HG02759 (cell line): Measurements from ENCODE around the gene PHACTR3.
"Not testable (repeated sequence)": the region's sequence is repeated elsewhere in the genome, so short reads cannot be mapped to it uniquely, and the experiment has no call there.

Source experiments
- ATAC-seq: cut with Tn5 transposase; IDR thresholded peaks from one replicate; pipeline ENCODE4 v1.9.1; 2021; ENCODE audit warnings: mild to moderate bottlenecking, moderate library complexity; ENCODE audit not compliant: unreplicated experiment

The PHACTR3 gene

DNA sequence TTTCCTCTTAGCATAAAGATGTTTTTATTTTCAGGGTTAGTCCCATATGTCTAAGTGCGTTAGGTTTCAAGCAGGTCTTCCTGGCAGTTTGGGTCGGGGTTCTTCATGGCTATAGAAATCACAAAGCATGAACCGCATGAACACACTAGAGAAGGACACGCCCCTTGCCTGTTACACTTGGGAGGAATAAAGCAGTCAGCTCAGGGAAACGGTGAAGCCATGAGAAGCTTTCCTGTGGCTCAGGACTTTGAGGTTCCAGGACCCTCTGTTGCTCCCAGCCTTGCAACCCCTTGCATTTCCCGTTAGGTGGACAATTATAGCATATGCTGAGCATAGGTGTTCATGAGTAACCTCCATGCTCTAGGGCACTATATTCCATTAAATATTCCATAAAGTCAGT, 232.4 kb downstream of the PHACTR3 start:
- ATAC-seq: no peak

DNA sequence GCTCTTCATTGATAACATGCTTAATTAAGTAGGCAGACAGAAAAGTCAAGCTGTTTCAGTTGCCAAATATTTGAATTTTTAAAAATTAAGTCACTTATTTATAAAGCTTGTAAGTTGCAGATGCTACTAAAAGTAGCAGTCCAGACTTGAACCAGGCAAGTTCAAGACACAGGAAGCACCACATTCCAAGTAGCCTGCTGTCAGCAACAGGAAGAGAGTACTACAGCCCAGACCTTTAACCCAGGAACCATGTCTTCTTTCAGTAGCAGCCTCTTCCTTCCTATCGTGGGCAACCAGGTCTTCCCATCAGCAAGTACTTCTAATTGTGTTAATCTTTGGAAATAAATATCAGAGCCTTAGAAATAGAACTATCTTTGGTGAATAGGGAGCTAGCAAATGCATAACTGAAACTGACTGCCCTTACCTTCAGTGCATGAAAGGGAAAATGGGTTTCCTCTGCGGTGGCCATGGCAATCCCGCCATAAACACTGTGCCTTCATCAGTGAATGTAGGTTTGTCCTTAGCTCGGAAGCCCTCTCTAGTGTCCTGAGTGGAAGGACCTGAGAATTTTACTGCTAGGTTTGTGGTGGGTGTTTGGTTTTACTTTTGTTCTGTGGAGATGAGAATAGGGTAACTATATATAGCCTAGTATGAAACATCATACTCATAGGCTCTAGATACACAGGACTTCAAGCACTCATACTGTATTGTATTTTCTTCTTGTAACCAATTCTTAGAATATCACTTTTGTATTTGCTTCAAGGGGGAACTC, 233.5 kb downstream of the PHACTR3 start:
- ATAC-seq: no peak

DNA sequence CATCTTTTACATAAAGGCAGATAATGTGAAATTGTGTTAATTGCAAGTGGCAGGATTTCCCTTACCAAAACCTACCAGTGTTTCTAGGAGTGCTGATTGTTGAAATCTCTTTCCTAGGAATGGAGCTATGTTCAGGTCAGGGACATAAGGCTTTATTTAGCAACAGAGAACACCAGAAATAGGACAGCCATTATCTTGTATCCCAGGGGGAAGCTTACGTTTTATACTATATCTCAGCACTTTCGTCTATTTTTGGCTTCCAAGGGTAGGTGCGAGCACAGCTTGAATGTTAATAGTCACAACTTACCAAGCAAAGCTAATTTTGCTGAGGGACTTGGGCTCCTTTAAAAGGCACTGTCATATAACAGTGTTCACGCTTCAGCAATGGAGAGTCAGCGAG, 235.1 kb downstream of the PHACTR3 start:
- ATAC-seq: no peak

DNA sequence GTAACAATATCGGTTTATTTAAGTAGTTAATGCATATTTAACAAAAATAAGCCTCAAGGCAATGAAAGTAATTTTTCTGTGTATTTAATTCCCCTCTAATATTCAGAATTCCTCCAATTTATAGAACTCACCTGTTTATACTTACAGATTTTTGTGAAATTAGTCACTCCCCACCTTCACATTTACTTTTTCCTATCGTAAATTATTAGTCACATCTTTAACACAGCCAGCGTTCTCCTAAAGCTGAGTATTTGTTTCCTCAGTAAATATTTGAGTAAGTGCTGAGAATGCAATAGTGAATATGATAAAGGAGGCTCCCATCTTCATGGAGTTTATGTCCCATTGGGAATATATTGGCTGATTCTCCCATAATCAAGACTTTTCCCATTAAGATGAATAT, 241.1 kb downstream of the PHACTR3 start:
- ATAC-seq: no peak

DNA sequence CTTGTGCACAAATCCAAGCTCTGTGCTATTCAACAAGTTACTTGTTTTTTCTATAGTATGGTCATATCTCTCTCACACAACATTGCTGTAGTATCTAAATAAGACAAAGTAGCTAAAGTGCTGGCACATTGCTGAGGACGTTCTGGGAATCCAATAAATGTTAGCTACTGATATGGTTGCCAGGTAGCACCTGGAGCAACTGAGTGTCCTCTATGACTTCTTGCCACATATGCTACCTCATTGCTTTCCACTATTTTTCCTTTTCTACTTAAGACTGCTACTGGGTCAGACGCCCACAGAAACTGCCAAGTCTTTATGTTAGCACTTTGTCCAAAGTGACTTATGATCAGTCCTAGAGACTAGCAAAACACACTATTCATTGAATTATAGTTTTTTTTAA, 243.8 kb downstream of the PHACTR3 start:
- ATAC-seq: no peak

DNA sequence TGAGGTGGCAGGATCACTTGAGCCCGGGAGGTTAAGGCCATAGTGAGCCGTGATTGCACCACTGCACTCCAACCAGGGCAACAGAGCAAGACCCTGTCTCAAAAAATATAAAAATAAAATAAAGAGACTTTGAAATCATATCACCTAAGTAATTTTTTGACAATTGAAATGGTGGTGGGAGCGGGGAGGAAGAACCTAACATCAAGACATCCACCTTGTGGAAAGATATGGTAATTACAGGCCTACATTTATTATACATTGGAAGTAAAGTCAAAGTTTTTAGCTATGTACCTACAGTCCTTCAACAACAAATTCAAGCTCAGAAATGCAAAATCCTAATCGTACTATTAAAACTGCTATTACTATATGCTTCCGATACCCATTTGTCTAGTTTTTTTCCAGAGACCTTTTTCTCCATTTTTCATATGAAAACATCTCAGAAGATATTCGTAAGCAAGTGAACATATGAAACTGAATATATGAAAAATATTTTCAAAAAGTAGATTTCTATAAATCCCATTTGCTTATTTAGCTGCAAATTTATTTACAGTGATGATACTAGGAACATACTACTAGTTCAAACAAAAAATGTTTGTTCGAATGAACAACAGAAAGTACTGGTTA, 245.8 kb downstream of the PHACTR3 start:
- ATAC-seq: no peak

DNA sequence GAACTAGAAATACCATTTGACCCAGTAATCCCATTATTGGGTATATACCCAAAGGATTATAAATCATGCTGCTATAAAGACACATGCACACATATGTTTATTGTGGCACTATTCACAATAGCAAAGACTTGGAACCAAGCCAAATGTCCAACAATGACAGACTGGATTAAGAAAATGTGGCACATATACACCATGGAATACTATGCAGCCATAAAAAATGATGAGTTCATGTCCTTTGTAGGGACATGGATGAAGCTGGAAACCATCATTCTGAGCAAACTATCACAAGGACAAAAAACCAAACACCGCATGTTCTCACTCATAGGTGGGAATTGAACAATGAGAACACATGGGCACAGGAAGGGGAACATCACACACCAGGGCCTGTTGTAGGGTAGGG, 252.2 kb downstream of the PHACTR3 start:
- ATAC-seq: not testable (repeated sequence)

DNA sequence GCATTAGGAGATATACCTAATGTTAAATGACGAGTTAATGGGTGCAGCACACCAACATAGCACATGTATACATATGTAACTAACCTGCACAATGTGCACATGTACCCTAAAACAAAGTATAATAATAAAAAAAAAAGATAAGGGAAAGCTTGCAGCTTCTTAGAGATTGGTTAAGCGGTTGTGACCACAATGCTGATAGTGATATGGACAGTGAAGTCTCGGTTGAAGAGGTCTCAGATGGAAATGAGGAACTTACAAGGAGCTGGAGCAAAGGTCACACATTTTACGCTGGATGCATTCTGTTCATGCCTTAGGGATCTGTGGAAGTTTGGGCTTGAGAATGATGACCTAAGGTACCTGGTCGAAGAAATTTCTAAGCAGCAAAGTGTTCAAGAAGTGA, 252.6 kb downstream of the PHACTR3 start:
- ATAC-seq: not testable (repeated sequence)

DNA sequence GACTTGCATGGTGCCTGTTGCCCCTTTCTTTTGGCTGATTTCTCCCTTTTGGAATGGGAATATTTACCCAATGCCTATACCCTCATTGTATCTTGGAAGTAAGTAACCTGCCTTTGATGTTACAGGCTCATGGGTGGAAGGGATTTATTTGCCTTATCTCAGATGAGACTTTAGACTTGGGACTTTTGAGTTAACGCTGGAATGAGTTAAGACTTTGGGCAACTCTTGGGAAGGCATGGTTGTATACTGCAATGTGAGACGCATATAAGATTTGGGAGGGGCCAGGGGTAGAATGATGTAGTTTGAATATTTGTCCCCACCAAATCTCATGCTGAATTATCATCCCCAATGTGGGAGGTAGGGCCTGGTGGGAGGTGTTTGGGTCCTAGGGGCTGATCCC, 253.6 kb downstream of the PHACTR3 start:
- ATAC-seq: no peak

DNA sequence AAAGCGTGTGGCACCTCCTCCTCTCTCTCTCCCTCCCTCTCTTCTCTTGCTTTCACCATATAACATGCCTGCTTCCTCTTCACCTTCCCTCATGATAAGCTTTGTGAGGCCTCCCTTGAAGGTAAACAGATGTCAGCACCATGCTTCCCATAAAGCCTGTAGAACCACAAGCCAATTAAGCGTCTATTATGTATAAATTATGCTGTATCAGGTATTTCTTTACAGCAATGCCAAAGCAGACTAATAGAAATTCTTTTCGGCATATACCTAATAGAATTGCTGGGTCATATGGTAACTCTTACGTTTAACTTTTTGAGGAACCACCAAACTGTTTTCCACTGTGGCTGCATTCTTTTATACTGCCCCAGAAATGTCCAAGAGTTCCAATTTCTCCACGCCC, 254.1 kb downstream of the PHACTR3 start:
- no peak for ATAC-seq

DNA sequence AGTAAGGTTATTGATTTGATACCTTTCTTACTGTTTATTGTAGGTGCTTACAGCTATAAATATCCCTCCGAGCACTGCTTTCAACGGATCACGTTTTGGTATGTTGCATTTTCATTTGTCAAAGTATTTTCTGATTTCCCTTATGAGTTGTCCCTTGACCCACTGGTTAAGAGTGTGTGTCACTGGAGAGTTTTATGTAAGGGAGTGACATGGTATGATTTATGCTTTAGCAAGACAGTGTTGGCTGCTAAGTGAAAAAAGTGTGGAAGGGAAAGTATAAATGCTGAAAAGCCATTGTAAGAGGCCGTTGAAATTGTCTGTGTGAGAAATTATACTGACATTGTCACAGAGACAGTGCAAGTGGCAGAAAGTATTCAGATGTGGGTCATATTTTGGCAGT, 257.1 kb downstream of the PHACTR3 start:
- no peak for ATAC-seq

DNA sequence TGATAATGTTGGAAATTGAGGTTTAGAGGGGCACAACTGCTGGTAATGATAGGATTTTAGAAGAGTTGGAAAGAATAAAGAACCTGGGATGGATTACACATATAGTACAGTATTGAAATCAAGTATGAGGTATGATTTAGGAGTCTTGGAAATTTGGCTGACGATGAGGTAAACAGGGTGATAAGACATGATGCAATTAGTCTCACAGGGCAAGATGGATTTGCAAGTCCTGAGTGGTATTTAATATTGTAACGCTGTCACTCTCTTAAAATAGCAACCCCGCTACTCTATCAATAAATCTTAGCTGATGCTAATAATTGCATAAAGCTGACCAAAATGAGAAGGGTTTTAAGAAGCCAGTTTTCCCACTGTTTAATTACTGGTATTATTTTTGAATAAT, 258.7 kb downstream of the PHACTR3 start:
- ATAC-seq: no peak

DNA sequence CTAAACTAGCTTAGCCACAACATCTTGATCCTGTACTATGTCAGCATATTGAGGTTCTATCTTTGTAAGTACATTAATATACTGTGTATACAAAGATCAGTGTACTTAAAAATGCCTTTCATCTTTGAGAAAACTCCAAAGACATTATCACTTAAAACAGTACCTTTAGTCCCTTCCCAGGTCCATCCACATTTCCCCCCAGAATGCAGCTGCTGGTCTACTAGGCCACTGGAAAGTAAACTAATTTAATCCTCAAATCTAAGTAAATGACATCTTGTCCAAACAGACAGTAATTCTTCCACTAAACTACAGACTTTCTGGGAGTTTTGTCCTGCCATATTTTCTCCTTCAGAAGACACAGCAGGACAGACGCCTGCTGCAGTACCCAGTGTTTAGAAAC, 260.4 kb downstream of the PHACTR3 start:
- no peak for ATAC-seq

DNA sequence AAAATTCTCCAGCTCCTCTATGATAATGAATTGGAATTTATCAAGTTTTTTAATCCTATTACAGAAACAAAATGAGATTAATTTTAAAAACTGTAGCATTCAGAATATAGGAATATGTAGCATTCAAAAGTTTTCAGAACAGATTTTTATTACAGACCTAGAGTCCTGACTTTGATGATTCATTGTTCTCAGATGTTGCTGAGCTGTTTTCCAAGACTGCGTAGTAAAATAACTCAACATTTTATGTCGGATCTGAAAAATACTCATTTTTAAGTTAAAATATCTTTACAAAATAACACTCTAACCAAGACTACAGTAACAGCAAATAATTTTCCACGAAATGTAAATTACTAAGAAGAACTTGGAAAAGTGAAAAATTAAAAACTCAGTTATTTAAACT, 262.0 kb downstream of the PHACTR3 start:
- ATAC-seq: no peak

DNA sequence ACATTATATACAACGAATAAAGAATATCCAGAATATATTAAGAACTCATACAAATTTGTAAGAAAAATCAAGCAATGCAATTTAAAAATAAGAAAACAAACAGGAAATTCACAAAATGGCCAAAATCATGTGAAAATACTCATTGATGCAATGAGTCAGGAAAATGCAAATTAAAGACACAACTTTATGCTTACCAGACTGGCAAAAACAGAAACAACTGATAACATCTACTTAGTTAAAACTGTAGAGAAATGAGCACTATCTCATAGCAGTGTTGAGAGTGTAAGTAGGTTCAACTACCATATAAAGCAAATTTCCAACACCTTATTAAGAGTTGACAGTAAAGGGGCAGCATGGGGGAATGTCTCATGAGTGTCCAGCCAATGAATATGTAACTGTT, 266.8 kb downstream of the PHACTR3 start:
- no peak for ATAC-seq

DNA sequence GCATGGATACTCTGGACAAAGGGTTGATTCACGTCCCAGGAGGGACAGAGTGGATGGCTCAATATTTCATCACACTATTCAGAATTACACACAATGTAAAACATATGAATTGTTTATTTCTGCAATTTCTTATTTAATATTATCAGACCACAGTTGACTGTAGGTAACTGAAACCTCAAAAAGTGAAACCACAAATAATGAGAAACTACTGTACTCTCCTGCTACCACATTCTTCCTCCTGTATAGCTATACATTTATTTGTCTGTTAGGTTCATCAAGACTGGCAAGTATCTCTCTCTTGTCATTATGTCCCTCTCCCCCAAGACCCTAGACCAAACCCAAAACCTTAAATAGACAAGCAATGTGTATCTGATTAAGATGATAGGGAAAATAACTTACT, 269.1 kb downstream of the PHACTR3 start:
- no peak for ATAC-seq

DNA sequence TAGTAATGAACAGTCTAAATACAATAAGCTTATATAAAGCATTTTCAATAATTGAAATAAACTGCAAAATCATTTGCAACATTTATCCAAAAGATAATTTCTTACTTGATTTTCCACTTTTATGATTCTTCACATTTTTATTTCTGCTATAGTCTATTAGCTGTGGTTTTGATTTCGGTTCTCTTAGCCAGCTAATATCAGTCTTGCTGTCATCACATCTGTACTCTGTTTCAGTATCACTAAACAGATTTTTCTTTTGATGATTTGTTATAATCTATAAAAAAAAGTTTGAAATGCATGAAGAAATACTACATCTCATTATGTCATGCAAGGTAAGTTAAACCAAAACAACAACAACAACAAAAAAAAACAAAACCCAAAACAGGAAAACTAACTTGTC, 275.9 kb downstream of the PHACTR3 start:
- ATAC-seq: no peak

DNA sequence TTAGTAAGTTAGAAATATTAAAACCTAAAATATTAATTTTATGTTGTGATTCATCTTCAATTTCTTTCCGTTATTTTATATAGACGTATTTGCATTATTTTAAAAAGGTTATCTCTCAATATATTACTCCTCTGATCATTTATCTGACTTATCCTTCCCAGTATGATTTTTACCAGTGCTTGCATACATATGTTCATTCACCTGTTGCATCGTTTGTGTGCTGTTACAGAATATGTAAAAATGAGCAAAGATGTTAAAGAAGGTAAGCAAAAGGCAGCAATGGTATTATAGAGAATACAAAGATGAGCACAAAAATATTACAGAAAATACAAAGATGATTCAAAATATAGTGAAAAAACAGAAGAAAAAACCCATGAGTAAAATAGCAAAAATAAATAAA, 280.2 kb downstream of the PHACTR3 start:
- no peak for ATAC-seq

DNA sequence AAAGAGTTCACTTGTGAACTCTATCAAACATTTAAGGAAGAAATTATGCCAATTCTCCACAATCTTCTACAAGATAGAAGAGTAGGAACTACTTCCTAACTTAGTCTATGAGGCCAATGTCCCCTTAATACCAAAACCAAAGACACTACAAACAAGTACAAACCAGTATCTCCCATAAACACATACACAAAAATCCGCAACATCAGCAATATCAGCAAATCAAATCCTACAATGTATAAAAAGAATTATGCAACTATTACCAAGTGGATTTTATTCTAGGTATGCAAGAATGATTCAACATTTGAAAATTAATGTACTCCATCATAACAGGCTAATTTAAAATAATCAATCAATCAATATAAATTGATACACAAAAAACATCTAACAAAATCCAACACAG, 283.7 kb downstream of the PHACTR3 start:
- no peak for ATAC-seq

DNA sequence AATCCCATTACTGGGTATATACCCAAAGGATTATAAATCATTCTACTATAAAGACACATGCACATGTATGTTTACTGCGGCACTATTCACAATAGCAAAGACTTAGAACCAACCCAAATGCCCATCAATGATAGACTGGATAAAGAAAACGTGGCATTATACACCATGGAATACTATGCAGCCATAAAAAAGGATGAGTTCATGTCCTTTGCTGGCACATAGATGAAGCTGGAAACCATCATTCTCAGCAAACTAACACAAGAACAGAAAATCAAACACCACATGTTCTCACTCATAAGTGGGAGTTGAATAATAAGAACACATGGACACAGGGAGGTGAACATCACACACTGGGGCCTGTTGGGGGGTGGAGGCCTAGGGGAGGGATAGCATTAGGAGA, 285.7 kb downstream of the PHACTR3 start:
- not testable (repeated sequence) for ATAC-seq

DNA sequence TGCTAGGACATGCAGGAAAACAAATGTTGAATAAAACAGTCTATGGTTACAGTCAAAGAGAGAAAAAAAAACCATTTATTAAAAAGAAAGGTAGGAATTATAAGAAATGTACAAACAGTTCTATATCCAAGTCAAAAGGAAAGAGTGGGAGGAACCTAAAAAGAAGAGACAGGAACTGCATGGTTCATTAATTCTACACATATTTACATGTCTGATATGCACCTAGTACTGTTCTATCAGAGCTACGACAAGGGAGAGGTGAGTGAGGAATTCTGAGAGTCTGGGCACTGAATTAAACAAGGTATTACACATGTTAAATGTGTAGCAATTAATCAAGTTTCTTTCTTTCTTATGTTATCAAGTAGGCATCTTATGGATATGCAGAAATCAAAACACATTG, 287.2 kb downstream of the PHACTR3 start:
- ATAC-seq: no peak

DNA sequence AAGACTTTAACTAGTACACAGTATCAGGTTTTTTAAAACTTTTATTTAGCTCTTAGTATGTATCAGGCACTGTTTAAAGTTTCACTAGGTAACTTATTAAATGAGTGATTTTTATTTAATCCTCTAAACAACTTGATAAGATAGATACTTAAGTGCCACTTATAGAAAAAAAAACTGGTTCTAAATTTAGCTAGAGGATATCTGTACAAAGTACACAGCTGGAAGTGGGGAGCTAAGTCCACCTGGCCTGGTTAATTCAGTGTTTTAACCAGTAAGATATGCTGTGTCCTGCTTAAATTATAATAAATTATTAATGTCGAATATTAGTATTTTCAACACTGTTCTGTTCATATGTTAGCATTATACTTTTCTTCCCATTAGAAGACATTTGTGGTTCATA, 291.6 kb downstream of the PHACTR3 start:
- no peak for ATAC-seq
